A673 (cell line): ENCODE results near the gene STXBP5.

Experiments
- EZH2 ChIP-seq: fragments of 200-600 bp; sonication (generic); IDR thresholded peaks from 2 replicates; pipeline ENCODE4 v1.6.1; 2017; ENCODE audit warnings: borderline replicate concordance, low read depth, mild to moderate bottlenecking, mixed read lengths, antibody characterized with exemption, low read length; ENCODE audit not compliant: poor library complexity, severe bottlenecking
- TF ChIP-seq, protein P1 (sequence below): fragments of 300-800, 200-600 bp; sonication (generic); conservative IDR thresholded peaks from 2 replicates; pipeline ENCODE4 v1.5.1; 2017; ENCODE audit warnings: low read depth, mild to moderate bottlenecking, antibody characterized with exemption, low read length, moderate library complexity, mixed read lengths

DNA sequence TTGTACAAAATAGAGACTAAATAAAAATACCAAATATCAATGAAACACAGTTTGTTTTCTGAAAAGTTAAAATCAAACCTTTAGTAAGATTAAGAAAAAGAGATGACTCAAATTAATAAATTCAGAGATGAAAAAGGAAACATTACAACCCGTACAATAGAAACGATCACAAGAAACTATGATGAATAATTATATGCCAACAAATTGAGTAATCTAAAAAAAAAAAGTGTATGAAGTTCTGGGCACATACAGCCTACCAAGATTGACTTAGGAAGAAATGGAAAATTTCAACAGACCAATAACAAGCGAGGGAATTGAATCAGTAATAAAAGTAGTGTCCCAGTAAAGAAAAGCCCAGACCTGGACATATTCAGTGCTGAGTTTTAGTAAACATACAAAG is 94.8 kb downstream of the STXBP5 start:
- TF ChIP-seq, protein P1, sequence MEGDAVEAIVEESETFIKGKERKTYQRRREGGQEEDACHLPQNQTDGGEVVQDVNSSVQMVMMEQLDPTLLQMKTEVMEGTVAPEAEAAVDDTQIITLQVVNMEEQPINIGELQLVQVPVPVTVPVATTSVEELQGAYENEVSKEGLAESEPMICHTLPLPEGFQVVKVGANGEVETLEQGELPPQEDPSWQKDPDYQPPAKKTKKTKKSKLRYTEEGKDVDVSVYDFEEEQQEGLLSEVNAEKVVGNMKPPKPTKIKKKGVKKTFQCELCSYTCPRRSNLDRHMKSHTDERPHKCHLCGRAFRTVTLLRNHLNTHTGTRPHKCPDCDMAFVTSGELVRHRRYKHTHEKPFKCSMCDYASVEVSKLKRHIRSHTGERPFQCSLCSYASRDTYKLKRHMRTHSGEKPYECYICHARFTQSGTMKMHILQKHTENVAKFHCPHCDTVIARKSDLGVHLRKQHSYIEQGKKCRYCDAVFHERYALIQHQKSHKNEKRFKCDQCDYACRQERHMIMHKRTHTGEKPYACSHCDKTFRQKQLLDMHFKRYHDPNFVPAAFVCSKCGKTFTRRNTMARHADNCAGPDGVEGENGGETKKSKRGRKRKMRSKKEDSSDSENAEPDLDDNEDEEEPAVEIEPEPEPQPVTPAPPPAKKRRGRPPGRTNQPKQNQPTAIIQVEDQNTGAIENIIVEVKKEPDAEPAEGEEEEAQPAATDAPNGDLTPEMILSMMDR: no peak
- TF ChIP-seq EZH2: no peak
